Kidney tubule cell (primary cell): Measurements from ENCODE around the gene CCDC28A.
A peak's percentile ranks its signal among the peaks of the same experiment; 100 is the strongest.

Source experiments
- DNase-seq: peaks from one replicate; pipeline ENCODE4 v3.0.0-alpha.2; 2018; ENCODE audit warnings: low spot score

Gene CCDC28A

GRCh38 chr6:138795809-138796603 is 22.4 kb downstream of the CCDC28A start, which contains the start of gene ECT2L:
Gene ECT2L (plus strand): TSS chr6:138796087. CDS start chr6:138813275, 17,188 bp downstream.
- peak; percentile 9 for DNase-seq

GRCh38 chr6:138796771-138797170 is 23.2 kb downstream of the CCDC28A start:
- DNase-seq: no peak

- DNase-seq: peak; percentile 40
These were observed 24.4 kb downstream of the CCDC28A start for GRCh38 chr6:138797806-138798446.

GRCh38 chr6:138800377-138801150 is 27.0 kb downstream of the CCDC28A start:
- no peak for DNase-seq

GRCh38 chr6:138803331-138803730 is 29.8 kb downstream of the CCDC28A start:
- no peak for DNase-seq

- DNase-seq: no peak
These were observed 30.3 kb downstream of the CCDC28A start for GRCh38 chr6:138803861-138804260.

- no peak for DNase-seq
These were observed 31.6 kb downstream of the CCDC28A start for GRCh38 chr6:138805016-138805765.

GRCh38 chr6:138806889-138807288 is 33.3 kb downstream of the CCDC28A start:
- DNase-seq: no peak

GRCh38 chr6:138809677-138810076 is 36.1 kb downstream of the CCDC28A start:
- DNase-seq: no peak

GRCh38 chr6:138811866-138812265 is 38.3 kb downstream of the CCDC28A start:
- no peak for DNase-seq

- DNase-seq: no peak
These were observed 40.7 kb downstream of the CCDC28A start for GRCh38 chr6:138814179-138814834.

GRCh38 chr6:138815221-138815620 is 41.7 kb downstream of the CCDC28A start:
- DNase-seq: no peak

GRCh38 chr6:138815797-138816528 is 42.4 kb downstream of the CCDC28A start:
- DNase-seq: peak; percentile 77

- peak; percentile 95 for DNase-seq
These were observed 44.2 kb downstream of the CCDC28A start for GRCh38 chr6:138817799-138818198.

- peak; percentile 16 for DNase-seq
These were observed 45.1 kb downstream of the CCDC28A start for GRCh38 chr6:138818496-138819194.

GRCh38 chr6:138821519-138821918 is 48.0 kb downstream of the CCDC28A start:
- DNase-seq: no peak

- DNase-seq: peak; percentile 52
These were observed 51.0 kb downstream of the CCDC28A start for GRCh38 chr6:138824482-138825144.

- DNase-seq: no peak
These were observed 56.7 kb downstream of the CCDC28A start for GRCh38 chr6:138830248-138830647.

GRCh38 chr6:138832182-138832581 is 58.6 kb downstream of the CCDC28A start:
- DNase-seq: no peak
